GM21723 (cell line): ENCODE measurements around the gene SLC22A23.

Experiments
- ATAC-seq: cut with Tn5 transposase; IDR thresholded peaks from one replicate; pipeline ENCODE4 v1.9.1; 2021; ENCODE audit warnings: mild to moderate bottlenecking, moderate library complexity; ENCODE audit not compliant: unreplicated experiment

The SLC22A23 gene

GRCh38 chr6:3322366-3322890 is 134.4 kb downstream of the SLC22A23 start:
- no peak for ATAC-seq

DNA sequence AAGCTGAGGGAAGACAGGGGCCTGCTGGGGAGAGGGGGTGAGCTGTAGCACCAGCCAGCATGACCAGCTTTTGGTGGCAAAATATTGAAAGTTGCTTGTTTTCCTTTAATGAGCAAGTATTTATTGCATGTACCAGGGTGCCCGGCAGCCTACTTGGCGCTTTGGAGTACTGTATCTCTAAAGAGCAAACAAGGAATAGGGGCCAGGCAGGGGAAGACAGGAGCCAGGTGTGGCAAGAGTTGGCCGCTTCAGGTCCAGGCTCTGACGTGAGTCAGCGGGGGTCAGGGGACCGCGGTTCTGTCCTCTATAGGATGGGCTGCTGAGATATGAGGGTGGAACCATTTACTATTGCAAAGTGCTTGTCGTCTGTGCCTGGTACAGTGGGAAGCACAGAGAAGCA is 135.0 kb downstream of the SLC22A23 start:
- no peak for ATAC-seq

GRCh38 chr6:3321042-3321441 is 135.8 kb downstream of the SLC22A23 start:
- ATAC-seq = no peak

DNA sequence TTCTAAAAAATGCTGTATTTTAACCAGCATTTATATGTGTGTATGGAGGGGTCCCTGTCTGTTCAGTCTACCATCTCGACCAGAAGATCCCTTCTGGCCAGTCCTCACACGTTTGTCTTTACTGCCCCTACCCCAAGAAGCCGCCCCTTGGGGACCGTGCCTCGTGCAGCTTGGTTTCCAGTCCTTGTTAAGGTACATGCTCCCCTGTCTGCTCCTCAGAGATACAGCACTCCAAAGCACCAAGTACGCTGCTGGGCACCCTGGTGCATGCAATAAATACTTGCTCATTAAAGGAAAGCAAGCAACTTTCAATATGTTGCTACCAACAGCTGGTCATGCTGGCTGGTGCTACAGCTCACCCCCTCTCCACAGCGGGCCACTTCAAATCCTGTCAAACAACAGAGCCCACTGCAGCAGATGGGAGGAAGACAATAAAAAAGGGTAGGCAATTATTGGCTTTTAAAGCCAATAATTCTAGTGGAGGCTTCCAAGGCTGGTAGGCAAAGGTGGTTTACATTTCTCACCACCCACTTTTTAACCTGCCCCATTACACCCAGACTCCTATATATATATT is 136.5 kb downstream of the SLC22A23 start:
- no peak for ATAC-seq

- ATAC-seq = no peak
Measured at GRCh38 chr6:3319610-3320200, 137.1 kb downstream of the SLC22A23 start.

DNA sequence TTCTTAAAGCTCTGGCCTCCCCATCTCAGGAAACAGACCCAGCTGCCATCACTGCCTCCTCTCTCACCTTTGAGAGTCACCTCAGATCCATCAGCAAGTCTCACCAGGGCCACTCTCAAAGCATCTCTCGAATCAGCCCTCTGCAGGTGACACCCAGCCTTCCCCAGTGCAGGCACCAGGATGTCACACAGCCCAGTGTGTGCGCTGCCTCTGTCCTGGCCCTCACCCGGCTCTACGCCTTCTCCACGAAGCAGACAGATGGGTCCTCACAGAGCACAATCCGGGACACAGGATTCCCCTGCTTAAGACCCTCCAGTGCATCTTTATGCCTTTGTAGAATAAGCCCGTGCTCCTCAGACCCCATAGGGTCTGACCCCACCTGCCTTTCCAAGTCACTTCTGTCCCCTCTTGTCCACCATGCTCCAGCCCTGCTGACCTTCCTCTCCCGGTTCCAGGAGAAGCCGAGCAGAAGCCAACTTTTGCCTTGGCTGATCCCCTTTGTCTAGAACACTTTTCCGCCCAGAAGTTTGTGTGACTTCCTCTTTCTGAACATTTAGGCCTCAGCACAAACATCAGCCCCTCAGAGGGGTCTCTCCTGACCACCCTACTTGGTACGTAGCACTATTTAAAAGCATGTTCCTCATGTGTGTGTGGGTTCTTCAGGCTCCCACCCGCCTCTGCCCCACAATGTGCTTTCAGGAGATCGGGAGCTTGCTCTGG is 137.9 kb downstream of the SLC22A23 start:
- no peak for ATAC-seq

DNA sequence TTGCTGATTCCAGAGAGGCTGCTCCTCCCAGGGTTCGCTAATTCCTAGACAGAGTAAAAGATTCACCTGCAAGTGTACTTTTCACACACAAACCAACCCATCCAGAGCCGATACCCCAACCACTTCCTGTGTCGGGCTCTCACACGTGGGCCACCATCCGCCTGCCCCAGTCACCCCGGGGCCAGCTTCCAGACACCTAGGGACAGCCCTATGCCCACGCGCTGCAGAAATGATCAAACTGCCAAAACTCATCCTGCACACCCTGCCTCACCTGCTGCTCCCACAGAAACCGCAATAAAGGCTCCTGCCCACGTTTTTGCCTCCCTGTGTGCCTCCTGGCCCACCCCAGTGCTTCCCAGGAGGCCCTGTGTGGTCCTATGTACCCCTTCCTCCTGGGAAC is 138.6 kb downstream of the SLC22A23 start:
- ATAC-seq = no peak

DNA sequence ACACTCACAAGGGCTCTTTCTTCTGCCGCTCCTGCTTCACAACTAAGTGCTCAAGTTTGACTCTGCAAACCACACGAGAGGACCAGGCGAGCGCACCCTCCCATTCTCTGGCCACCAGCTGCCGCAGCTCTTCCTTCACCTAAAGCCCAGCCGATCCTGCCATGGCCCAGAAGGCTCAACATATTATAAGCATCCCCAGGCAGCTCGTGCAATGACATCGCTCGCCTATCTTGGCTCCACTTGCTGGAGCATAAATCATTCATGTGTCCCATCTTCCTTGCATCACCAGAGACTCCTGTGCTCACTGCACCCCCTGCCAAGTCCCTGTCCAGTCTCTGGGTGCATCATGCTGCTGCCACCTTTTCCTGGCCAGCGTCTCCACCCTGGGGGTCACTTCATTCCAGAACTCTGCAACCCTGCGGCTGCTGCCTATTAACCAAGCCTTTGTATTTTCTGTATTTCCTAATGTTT is 139.1 kb downstream of the SLC22A23 start:
- ATAC-seq = no peak

DNA sequence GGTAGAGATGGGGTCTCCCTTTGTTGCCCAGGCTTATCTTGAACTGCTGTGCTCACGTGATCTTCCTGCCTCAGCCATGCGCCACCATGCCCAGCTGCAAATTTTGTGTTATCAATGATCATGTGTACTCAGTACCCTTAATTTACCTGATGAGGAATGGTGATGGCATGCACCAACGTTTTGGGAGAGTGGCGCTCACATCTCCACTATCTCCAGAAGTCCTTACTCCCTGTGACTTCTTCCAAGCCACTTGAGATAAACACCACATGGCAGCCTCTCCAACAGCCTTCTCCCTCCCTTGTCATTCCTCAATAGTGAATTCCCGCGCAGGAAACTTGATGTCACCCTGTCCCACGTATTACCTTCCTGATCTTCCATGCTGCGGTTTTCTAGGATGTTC is 140.0 kb downstream of the SLC22A23 start:
- no peak for ATAC-seq

GRCh38 chr6:3316331-3316730 is 140.5 kb downstream of the SLC22A23 start:
- ATAC-seq = no peak

DNA sequence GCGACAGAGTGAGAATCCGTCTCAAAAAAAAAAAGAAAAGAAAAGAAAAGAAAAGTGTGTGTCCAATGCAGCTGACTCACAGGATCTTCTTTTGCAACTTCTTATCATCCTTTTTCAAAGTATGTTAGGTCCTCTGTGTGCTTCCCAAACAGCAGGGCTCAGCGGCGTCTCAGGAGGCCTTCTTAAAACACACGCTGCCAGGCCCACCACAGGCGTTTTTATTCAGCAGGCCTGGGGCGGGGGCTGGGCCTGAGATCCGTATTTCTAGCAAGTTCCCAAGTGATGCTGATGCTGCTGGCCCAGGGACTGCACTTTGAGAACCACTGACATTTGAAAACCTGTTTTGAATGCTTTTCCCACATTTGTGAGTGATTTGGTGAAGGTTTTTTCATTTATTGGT is 141.0 kb downstream of the SLC22A23 start:
- ATAC-seq = no peak

GRCh38 chr6:3314621-3315467 is 142.0 kb downstream of the SLC22A23 start:
- ATAC-seq = no peak

DNA sequence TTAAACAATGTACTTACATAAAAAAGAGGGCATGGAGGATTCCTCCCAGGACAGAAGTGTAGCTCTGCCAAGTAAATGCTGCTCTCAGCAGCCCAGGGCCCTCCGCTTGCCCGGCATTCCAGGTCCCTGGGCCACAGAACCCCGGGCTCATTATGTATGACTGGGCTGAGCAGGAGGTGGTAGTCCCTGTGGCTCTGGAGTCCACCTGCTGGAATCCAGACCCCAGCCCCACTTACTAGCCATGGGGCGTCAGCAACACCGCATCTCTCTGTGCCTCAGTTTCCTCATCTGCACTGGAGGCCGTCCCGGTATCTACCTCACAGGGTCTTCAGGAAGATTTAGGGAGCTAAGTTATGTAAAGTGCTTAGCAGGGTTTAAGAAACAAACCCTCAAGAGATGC is 142.7 kb downstream of the SLC22A23 start:
- ATAC-seq = no peak

GRCh38 chr6:3312604-3313231 is 144.1 kb downstream of the SLC22A23 start:
- no peak for ATAC-seq

- no peak for ATAC-seq
Measured at GRCh38 chr6:3311826-3312225, 145.0 kb downstream of the SLC22A23 start.

GRCh38 chr6:3310703-3311102 is 146.1 kb downstream of the SLC22A23 start:
- ATAC-seq = no peak

DNA sequence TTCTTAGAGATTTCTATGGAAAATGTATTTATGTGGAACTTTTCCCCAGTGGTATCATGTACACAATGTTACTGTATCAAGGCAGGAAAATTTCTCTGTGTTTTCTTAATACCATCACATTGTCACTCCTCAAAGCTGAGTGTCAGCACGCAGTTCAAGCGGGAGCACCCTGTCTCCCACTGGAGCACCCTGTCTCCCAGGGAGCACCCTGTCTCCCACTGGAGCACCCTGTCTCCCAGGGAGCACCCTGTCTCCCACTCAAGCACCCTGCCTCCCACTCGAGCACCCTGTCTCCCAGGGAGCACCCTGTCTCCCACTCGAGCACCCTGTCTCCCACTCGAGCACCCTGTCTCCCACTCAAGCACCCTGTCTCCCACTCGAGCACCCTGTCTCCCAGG is 146.8 kb downstream of the SLC22A23 start:
- ATAC-seq = no peak

DNA sequence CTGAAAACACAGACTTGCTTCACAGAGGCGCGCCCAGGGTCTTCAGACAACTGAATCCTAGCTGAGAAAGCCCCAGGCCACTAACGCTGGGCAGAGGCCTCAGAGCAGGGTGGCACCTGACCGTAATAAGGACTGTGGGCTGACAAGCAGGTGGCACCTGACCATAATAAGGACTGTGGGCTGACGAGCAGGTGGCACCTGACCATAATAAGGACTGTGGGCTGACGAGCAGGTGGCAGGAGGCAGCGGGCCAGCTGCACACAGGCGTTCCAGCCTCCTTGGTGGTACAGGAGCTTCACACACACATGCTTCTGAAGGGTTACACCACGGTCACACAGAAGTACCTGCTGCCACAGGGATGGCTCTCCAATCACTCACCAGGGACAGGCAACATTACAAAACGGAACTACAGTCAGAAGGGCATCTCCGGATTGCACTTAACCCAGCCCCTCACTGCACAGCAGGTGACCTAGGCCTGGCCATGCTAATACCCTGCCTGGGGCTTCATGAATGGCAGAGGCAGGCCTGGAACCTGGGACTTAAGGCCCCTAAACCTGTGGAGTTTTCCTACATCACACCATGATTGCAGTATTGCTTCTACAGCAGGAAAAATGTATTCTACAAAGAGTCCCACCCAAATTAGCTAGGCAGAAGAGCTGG is 147.3 kb downstream of the SLC22A23 start:
- no peak for ATAC-seq

DNA sequence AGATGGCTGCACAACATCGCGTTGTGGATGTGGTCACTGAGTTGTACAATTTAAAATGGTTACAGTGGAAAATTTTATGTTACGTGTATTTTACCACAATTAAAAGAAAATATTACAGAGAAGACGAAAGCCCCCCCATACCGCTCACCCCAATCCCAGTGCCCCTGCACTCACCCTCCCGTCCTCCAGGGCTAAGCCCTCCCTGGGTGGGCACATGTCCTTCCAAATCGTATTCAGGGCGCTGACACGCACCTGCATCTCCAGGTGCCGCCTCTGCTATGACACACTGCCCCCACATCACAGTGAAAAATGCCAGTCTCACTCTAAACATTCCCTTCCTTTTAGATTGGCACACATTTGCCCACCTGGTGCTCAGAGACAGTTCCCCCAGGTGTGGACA is 148.7 kb downstream of the SLC22A23 start:
- no peak for ATAC-seq

DNA sequence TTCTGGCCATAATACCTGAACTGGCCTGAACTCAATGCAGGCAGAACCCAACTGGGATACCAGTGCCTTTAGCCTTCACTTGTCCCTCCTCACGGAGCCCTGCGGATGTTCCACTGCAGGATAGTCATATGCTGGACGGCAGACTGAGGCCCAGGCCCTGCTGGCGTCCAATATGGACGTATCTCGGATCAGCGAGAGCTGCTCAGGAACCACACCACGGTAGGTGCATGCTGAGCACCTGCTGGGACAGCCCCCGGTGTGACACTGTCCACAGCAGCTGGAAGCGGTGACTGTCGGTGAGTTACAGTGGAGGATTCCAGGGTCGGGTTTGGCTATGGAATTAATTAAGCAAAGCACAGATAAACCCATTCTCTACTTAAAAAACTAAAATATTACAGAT is 149.4 kb downstream of the SLC22A23 start:
- no peak for ATAC-seq
